Peyer's patch (tissue), 4 donors: ENCODE data around the gene TNFAIP3.

Experiments
- CTCF ChIP-seq, 6 experiments: fragments of 450-650 bp in 4 of 6; fragments of 200-600 bp in 2 of 6; sonication (generic) in 1 of 6; IDR thresholded peaks; one replicate each; pipeline ENCODE4 v1.5.1; 2017 to 2019; ENCODE audit warnings: antibody characterized with exemption in 6 of 6, mild to moderate bottlenecking in 3 of 6, moderate library complexity in 1 of 6
- POLR2A ChIP-seq, 2 donors: fragments of 450-650 bp; IDR thresholded peaks; one replicate each; pipeline ENCODE4 v1.5.1; 2017; ENCODE audit warnings: antibody characterized with exemption in 2 of 2, mild to moderate bottlenecking in 2 of 2, moderate library complexity in 2 of 2

GRCh38 chr6:137870308-137870644 lies 3.2 kb downstream of the TNFAIP3 start:
- TF ChIP-seq POLR2A (IDR thresholded peaks at IDR 0.05): no peak
- TF ChIP-seq CTCF (IDR thresholded peaks at IDR 0.05): no peak
